Peyer's patch (tissue), 4 donors: Measurements from ENCODE around the gene AGAP1. TPM values are rescaled to one million over a fixed set of nuclear protein-coding genes. Genes with fewer than 3 reads are reported as not detected.
A peak's percentile ranks its signal among the peaks of the same experiment; 100 is the strongest.

Experiments used
- DNase-seq, 3 donors: peaks; one replicate each; pipeline ENCODE4 v3.0.0-alpha.2; 2017 to 2019
- H3K27ac ChIP-seq, 4 donors: fragments of 200-600 bp; sonication (generic); one replicate each; pipeline ENCODE4 v1.5.1; 2016 to 2019
- H3K27me3 ChIP-seq, 2 donors: fragments of 200-600 bp; sonication (generic); one replicate each; pipeline ENCODE4 v1.5.1; 2019
- H3K36me3 ChIP-seq, 3 donors: fragments of 200-600 bp; sonication (generic); one replicate each; pipeline ENCODE4 v1.5.1; 2016 to 2019
- H3K4me1 ChIP-seq, 4 donors: fragments of 200-600 bp; sonication (generic); one replicate each; pipeline ENCODE4 v1.5.1; 2016 to 2019
- H3K4me3 ChIP-seq, 4 donors: fragments of 200-600 bp; sonication (generic); 1 replicate in 3 of 4; 2 replicates in 1 of 4; pipeline ENCODE4 v1.5.1; 2016 to 2019; ENCODE audit warnings: mild to moderate bottlenecking in 1 of 4
- H3K9me3 ChIP-seq, 4 donors: fragments of 200-600 bp; sonication (generic); one replicate each; pipeline ENCODE4 v1.5.1; 2016 to 2019; ENCODE audit warnings: mild to moderate bottlenecking in 1 of 4
- CTCF ChIP-seq, 6 experiments: fragments of 450-650 bp in 4 of 6; fragments of 200-600 bp in 2 of 6; sonication (generic) in 1 of 6; IDR thresholded peaks; one replicate each; pipeline ENCODE4 v1.5.1; 2017 to 2019; ENCODE audit warnings: antibody characterized with exemption in 6 of 6, mild to moderate bottlenecking in 3 of 6, moderate library complexity in 1 of 6
- POLR2A ChIP-seq, 2 donors: fragments of 450-650 bp; IDR thresholded peaks; one replicate each; pipeline ENCODE4 v1.5.1; 2017; ENCODE audit warnings: antibody characterized with exemption in 2 of 2, mild to moderate bottlenecking in 2 of 2, moderate library complexity in 2 of 2
- total RNA-seq, 4 donors: library from RNA; depleted of rRNA; stranded (reverse); fragments of >200 nt; gene quantifications; one replicate each; pipeline ENCODE4 v1.1.0, GENCODE V29; 2016

Gene AGAP1
- total RNA-seq, 4 donors from 2014 or later, result 55.7 to 79.1 (median 66.9) TPM

GRCh38 chr2:235627682-235628081 lies 133.8 kb downstream of the AGAP1 start:
- no peak for DNase-seq
- H3K9me3 ChIP-seq, result no peaks in the 10 kb centered on the region
- no peak overlapping the region for H3K27ac ChIP-seq
- no peaks in the 10 kb centered on the region for H3K4me1 ChIP-seq
- H3K36me3 ChIP-seq, result no peaks in the 10 kb centered on the region
- H3K27me3 ChIP-seq, result no peaks in the 10 kb centered on the region
- TF ChIP-seq POLR2A (IDR thresholded peaks at IDR 0.05) (no peak), CTCF (IDR thresholded peaks at IDR 0.05) (no peak)
- H3K4me3 ChIP-seq, result no peak overlapping the region

GRCh38 chr2:235630718-235631296 lies 137.0 kb downstream of the AGAP1 start:
- no peak for DNase-seq

GRCh38 chr2:235634435-235635158 lies 140.8 kb downstream of the AGAP1 start:
- Histone ChIP-seq H3K4me1 (peaks cover 0 to 22% (median 2%) of the 10 kb centered on the region in 4 donors), H3K27ac (peak overlapping the region in 2 of 4 donors; percentile 30 to 36), H3K4me3 (no peak overlapping the region), H3K36me3 (no peaks in the 10 kb centered on the region), H3K27me3 (no peaks in the 10 kb centered on the region), H3K9me3 (no peaks in the 10 kb centered on the region)
- no peak for TF ChIP-seq POLR2A (IDR thresholded peaks at IDR 0.05)
- TF ChIP-seq CTCF (IDR thresholded peaks at IDR 0.05), result no peak
- DNase-seq, result no peak

More at GRCh38 chr2:235630718-235631296, 137.0 kb downstream of the AGAP1 start:
- Histone ChIP-seq H3K36me3 (no peaks in the 10 kb centered on the region), H3K4me1 (no peaks in the 10 kb centered on the region), H3K27me3 (no peaks in the 10 kb centered on the region), H3K9me3 (no peaks in the 10 kb centered on the region), H3K27ac (no peak overlapping the region), H3K4me3 (no peak overlapping the region)
- TF ChIP-seq POLR2A (IDR thresholded peaks at IDR 0.05) (no peak), CTCF (IDR thresholded peaks at IDR 0.05) (no peak)

- H3K4me1 ChIP-seq, result peaks cover 0 to 40% (median 8%) of the 10 kb centered on the region in 4 donors
- TF ChIP-seq CTCF (IDR thresholded peaks at IDR 0.05), result no peak
- TF ChIP-seq POLR2A (IDR thresholded peaks at IDR 0.05), result no peak
Observed at GRCh38 chr2:235636546-235636945, 142.7 kb downstream of the AGAP1 start.

GRCh38 chr2:235637896-235638295 lies 144.1 kb downstream of the AGAP1 start:
- H3K36me3 ChIP-seq, result no peaks in the 10 kb centered on the region
- peaks cover 0 to 51% (median 8%) of the 10 kb centered on the region in 4 donors for H3K4me1 ChIP-seq
- peak in 1 of 3 donors; percentile 71 for DNase-seq
- no peaks in the 10 kb centered on the region for H3K27me3 ChIP-seq
- no peak overlapping the region for H3K4me3 ChIP-seq
- no peaks in the 10 kb centered on the region for H3K9me3 ChIP-seq
- H3K27ac ChIP-seq, result peak overlapping the region in 3 of 4 donors; percentile 35 to 84 (median 67)
- TF ChIP-seq CTCF (IDR thresholded peaks at IDR 0.05), result no peak
- TF ChIP-seq POLR2A (IDR thresholded peaks at IDR 0.05), result no peak

More at GRCh38 chr2:235636546-235636945, 142.7 kb downstream of the AGAP1 start:
- Histone ChIP-seq H3K9me3 (no peaks in the 10 kb centered on the region), H3K4me3 (no peak overlapping the region), H3K27me3 (no peaks in the 10 kb centered on the region), H3K36me3 (no peaks in the 10 kb centered on the region), H3K27ac (no peak overlapping the region)
- no peak for DNase-seq
